Renal cortical epithelial cell (primary cell): ENCODE data around the gene IGF1R. TPM values are rescaled to one million over a fixed set of nuclear protein-coding genes. Genes with fewer than 3 reads are reported as not detected.

Source experiments
- DNase-seq: peaks from one replicate; pipeline ENCODE4 v3.0.0-alpha.2; 2011; ENCODE audit warnings: low read depth
- total RNA-seq: library from RNA; depleted of rRNA; stranded (reverse); fragments of >200 nt; gene quantifications from 2 replicates; pipeline ENCODE4 v1.2.3, GENCODE V29; 2014

The IGF1R gene
- total RNA-seq, 1 donor from 2014 or later, result 272 TPM

DNA sequence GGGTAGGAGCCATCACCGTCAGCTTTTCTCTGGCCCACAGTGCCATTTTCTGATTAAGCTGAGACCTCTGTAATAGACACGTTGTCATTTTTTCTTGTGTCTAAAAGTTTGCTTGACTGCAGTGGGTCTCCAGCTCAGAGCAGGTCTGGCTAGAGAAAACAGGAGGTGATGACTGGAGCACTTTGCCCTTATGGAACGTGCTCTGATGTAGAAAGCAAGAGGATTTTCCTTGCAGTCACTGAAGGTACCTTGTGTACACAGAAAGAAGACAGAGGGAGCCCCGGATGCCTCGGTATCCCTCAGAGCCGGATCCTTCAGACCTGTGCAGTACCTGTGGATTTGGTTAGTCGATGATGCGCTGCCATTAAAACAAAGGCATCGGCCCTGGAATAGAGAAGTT, 76.2 kb downstream of the IGF1R start:
- no peak for DNase-seq

DNA sequence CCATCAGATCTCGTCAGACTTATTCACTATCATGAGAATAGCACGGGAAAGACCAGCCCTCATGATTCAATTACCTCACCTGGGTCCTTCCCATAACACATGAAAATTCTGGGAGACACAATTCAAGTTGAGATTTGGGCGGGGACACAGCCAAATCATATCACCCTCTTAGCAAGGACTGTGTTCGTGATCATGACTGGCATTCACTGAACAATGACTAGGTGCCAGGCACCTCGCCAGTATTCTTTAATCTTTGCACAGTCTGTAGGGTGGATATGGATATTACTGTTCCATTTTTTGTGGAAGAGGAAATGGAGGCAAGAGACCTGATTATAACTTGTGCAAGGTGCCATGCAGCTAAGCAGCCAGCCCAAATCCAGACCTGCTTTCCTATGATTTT, 77.5 kb downstream of the IGF1R start:
- no peak for DNase-seq

DNA sequence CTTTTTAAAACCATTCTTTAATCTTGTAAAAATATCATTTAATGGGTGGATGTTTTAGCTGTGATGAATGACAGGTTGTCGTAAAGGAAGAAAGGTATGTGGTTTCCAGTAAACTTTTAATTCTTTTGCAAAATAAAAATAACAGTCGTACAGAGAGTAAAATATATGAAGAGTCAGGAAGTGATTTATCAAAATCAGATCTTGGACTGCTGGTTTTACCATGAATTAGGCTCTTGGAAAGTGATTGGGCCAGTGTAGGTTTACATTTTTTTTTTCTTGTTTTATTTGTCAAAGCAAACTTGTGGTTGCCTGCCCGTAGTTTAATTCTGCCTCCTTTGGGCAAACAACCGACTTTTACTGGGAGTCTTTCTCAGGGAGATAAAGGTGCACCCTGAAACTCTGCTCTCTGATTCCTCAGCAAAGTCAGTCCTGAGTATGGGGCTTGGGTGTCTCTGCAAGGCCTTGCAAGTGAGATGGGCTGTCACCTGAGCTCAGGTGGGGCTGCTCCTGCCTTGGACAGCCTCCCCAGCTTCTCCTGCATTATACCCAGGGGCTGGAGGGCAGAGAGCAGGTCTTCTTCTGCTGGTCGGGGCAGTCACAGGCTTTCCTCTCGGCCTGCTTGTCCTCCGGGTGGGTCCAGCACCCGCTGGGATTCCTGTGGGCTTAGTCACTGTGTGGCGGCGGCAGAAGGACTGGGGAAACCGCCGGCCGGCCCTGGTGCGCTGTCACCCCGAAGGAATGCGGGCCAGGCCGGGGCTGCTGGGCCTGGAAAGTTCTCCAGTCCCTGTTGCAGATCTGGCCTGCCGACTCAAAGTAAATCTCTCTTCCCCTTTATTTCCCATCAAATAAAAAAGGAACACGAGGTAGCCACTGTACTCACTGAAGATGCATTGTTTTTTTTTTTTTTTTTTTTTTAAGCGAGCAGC, 79.0 kb downstream of the IGF1R start:
- DNase-seq, result peak; percentile 89

- no peak for DNase-seq
Measured at GRCh38 chr15:98728082-98728810, 79.9 kb downstream of the IGF1R start.

DNA sequence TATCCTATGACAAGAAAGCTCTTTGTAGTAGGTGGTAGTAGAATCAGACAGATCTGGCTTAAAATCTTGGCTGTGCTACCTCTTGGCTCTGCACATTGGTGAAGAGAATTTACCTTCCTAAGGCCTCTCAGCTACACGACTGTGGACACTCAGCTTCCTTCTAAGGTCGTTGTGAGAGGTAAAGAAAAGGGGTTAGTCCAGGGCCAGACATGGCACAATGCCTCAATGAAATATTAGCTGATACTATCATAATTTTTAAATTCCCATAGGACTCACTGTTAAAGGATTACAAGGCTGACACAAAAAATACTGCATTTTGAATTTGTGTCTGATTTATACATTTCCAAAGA, 80.4 kb downstream of the IGF1R start:
- no peak for DNase-seq

- DNase-seq, result no peak
Measured at GRCh38 chr15:98729446-98730042, 81.2 kb downstream of the IGF1R start.

- peak; percentile 78 for DNase-seq
Measured at GRCh38 chr15:98730860-98731711, 82.7 kb downstream of the IGF1R start.

DNA sequence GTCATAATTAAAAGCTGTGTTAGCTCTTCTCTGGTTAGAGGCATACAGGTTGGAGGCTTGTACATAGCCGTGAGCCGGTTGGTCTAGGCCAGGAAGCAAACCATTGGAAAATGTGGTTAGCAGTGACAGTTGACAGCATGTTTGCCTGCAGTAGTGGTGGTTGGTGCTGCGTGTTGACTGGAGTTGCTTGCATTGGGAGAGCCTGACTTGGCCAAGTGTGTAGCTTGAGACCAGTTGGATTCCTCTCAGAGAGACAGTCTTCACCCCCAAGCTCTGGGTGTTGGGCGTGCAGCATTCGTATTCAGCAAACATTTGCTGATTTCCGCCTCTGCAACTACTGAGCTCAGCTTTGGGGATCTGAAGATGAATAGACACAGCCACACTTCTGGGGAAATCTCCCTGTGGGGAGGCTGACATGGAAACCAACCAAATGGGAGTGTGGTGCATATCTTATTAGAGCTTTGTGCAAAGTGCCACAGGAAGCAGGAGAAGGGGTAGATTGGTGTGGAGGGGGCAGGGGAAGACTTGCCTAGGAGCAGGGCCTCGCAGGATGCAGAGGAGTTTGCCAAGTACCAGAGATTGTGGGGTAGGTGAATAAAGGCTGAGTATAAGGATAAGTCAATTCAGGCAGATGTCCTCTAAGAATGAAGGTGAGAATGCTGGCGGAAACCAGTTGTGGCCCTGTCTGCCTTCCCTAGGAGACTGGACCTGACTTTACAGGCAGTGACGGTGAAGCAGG, 83.5 kb downstream of the IGF1R start:
- DNase-seq, result no peak

- no peak for DNase-seq
Measured at GRCh38 chr15:98733098-98733497, 84.8 kb downstream of the IGF1R start.

DNA sequence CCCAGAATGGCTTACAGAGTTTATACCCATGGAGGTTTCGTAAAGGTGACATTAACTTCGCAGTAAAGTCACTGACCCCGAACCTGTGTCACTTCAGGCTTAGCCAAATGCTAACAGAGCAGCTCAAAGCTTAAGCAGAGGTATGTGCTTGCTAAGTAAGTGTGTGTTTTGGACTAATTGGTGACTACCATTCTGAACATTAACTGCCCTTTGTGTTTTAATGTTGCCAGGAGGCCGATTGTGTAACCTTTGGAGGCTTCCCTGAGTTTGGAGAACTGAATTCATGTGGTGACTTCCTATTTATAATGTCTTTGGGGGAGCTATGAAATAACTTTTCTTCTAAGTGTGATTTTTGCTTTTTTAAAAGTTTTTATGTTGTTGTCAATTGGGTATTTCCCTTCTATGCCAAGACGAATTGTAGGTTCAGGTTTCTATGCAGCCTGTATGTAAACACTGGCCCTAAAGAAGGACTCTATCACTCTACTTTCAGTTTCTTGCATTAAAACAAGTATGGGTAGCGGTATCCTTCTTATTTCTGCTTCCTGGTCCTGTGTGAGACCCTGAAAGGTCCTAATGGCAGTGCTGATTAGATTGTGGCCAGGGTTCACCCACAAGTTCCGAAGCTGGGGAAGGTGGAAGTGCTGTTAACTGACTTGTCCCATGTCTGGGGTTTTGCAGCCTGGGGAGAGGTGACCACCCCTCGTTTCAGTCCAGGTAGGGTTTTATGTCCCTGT, 86.3 kb downstream of the IGF1R start:
- DNase-seq, result peak; percentile 99

DNA sequence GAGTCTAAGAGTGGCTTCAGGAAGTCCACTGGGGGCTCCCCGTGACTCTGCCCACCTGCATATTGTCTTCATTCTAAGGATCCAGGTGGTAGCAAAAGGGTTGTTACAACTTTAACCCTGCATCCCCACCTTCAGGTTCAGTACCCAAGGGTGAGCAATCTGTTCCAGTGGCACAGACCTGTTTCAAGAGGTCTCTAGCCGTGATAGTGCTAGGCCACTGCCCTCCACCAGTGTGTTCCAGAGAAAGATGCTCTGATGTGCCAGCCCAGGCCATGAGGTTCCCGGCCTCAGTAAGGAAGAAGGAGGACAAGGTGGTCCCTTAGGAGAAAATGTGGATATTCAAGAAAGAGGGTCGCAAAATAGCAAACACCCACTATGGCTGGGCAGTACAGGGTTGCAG, 87.0 kb downstream of the IGF1R start:
- DNase-seq, result no peak

GRCh38 chr15:98735895-98736617, 87.7 kb downstream of the IGF1R start:
- DNase-seq, result no peak

DNA sequence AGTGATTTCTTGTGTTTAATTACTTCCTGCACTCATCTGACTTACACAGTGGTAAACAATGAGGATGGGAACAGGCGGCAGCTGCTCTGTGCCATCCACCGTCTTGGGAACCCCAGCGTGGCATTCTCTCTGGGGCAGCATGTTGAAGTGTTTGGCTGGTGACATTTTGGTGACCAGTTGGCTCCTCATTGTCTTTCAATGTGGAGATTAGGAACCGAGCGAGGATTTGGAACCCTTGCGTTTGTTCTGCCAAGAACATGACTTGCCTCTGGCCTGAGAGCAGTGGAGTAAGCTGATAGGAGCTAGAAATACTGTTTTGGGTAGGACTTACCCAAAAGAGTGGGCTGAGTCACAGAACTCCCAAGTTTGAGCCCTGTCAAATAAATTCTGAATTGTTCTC, 88.8 kb downstream of the IGF1R start:
- no peak for DNase-seq

DNA sequence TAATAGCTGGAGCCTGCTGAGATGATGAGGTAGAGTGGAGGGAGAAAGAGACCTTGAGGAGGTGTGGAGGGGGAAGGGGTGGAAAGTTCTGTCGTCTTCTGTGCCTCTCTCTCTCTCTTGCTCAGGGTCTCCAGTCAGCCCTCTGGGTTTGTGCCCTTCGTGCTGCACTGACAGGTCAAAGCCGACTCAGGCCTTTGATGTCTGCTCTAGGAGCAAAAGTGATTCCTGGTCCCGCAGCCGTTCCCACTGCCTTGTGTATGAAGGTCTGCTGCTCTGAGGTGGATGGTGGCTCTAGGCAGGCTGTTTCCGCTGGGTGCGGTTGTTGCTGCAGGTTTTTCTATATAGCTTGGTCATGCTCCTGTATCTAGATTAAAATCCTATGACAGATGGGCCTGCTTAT, 89.4 kb downstream of the IGF1R start:
- no peak for DNase-seq

DNA sequence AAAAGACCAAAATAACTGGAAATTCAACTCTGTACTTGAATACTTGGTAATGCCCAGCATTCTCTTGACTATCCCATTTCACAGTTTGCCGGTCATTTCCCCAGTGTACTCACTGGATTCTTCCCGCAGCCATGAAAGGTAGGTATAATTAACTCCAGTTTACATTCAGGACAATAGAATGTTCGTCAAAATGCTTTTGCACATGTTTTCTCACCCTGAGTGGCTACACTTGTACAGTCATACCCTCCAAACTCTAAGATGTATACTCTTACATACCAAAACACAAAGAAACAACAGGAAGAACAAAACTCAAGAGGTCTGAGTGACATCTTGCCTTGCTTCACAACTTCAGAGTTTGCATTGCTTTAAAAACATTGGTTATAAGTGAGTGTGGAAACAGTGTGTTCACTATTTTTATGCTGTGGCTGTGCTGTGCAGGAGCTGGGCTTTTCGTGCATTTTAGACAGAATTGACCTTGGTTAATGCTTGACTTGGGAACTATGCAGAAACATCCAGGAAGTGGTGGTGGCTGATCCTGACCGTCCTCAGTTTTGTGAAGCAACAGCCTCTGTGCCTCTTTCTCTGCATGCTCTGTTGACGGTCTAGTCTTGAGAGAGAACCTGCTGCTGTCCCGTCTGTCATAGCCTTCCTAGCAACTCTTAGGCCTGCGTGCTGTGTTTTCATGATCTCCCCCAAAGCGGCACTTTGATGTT, 90.5 kb downstream of the IGF1R start:
- DNase-seq, result peak; percentile 90

DNA sequence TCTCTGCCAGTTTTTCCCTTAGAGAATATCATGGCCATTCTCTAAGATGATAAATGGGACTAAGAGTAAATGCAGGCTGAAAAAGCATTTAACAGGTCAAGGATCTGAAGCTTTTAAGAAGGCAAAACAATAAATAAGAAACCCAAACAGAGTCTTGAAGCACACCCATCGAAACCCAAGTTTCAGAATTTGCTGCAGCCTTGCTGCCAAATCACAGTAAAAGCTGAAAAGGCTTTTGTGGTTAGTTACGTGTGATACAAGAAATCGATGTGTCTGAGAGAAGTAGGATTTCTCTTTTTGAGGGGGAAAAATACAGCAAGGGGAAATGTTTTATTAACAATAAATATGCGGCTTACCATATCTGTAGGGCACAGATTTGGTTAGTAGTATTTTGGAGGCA, 92.0 kb downstream of the IGF1R start:
- DNase-seq, result no peak

DNA sequence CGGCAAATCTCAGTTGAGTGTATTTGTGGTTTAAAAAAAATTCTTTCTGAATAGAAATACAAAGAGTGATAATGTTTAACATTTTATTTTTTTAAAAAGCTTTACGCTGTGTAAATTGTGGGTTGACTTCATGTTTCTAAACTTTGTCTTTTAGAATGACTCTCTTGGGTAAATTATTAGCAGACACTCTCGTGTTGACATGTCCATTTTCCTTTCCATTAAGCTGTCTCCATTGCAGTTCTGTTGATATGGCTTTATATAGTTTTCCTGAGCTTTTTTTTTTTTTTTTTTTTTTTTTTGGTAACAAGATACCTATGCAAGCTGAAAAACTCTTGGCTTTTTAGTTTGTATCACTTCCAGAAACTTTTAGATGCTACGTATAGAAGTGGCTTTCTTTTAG, 92.6 kb downstream of the IGF1R start:
- no peak for DNase-seq

GRCh38 chr15:98743177-98743576, 94.8 kb downstream of the IGF1R start:
- DNase-seq, result no peak

DNA sequence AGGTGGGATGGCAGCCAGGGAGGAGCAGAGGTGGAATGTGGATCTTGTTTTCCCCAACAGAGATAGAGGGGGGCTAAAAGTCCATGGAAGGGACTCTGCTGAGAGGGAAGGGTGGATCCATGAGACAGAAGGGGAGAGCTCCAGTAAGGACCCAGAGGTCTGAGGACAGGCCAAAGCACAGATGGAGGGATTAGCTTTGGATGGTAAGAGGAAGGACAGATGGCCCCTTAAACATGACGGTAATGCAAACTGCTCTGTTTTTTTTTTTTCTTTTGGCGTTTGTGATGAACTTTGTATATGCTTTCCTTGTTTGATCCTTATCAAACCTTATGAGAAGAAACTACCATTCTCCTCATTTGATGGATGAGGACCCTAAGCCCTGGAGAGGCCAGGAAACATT, 96.2 kb downstream of the IGF1R start:
- DNase-seq, result no peak
